ENCODE measurements around the gene BCL2L12. TPM values are rescaled to one million over a fixed set of nuclear protein-coding genes. Genes with fewer than 3 reads are reported as not detected.

Gene BCL2L12
- total RNA-seq, 1 experiment from 2014 or later: 14.8 TPM

DNA sequence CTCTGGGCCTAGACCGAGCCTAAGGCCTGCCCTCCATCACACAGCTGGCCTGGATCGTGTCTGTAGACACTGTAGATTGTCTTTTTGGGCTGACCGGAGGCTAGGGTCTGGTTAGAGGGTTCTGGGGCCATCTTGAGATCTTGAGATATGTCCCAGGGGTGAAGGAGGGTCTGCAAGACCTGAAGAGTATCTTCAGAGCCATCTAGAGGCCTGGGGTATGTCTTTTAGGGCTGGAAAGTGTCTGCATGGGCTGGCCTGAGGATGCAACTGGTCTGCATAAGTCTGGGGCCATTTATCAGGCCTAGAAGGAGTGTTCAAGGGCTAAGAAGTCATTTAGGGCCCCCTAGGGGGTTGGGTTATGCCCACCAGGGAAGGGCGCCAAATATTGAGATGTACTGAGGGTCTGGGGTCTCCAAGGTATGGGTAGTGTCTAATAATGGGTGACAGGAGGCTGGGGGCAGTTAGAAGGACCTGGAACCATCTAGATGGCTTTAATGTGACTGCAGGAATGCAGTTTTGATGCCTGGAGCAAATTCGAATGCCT, 23.2 kb upstream of the BCL2L12 start:
- DNase-seq (ENCODE audit: low spot score): no peak

DNA sequence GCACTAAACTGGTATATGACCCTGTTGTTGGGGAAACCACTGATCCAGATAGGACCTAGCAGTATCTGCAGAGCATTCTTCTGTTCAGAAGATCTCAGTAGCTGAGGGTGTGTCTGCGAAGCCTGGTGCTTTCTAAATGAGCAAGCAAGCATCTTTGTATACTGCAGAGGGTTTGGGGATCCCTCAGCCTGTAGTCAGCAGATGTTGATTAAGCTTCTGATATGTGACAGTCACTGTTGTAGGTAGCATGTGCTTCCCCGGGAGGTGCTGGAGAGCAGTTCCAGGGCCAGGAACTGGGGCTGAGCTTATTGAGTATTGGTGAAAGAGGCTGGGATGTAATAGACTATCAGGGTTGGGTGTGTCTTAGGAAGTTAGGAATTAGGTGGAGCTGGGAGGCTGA, 22.3 kb upstream of the BCL2L12 start:
- DNase-seq (ENCODE audit: low spot score): no peak

DNA sequence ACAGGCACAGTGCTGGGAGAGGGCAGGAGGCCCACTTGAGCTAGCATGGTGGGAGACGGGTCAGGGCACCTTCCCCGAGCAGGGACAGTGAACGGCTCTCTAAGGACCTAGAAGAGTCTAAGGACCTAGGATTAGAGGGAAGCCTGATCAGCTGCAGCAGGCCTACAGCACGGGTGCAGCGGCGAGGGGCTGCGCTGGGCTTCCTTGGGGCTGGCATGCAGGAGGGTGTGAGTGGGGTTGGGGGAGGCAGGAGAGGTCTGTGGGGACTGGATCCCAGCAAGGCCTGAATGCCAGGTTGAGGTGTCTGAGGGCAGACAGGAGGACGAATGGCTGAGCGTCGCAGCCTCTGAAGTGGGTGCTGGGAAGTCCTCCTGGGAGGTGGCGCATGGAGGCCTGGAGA, 20.1 kb upstream of the BCL2L12 start:
- DNase-seq (ENCODE audit: low spot score): no peak

DNA sequence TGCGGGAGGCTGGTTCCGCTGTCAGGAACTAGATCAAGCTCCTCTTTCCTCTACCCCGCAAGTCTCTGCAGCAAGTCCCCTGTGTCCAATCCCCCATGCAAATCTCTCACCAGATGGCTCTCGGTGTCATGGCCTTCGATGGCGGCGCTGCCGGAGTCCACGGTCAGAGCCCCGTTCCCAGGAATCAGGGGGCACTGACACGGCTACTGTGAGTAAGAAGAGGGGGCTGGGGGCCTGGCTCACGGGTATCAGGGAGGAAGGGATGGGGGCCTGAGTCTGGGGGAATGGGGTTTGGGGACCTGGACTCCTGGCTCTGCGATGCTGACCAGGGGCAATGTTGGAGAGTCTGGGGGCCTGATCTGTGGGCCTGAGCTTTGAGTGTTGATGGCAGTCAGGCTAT, 19.7 kb upstream of the BCL2L12 start:
- DNase-seq (ENCODE audit: low spot score): no peak

DNA sequence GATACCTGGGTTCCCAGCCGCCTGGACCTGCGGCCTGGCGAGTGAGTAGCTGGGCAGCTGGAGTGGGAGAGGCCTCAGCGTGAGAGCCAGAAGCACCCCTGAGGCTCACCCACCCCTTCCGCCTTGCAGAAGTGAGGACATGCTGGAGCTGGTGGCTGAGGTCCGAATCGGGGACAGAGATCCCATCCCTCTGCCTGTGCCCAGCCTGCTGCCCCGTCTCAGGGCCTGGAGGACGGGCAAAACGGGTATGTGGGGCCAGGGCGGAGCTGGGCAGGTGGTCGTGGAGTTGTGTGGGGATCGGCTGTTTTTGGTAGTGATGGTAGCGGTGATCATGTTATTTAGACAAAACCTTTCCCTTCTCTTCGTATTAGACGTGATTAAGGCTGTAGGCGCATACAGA, 19.1 kb upstream of the BCL2L12 start:
- no peak for DNase-seq (ENCODE audit: low spot score)

DNA sequence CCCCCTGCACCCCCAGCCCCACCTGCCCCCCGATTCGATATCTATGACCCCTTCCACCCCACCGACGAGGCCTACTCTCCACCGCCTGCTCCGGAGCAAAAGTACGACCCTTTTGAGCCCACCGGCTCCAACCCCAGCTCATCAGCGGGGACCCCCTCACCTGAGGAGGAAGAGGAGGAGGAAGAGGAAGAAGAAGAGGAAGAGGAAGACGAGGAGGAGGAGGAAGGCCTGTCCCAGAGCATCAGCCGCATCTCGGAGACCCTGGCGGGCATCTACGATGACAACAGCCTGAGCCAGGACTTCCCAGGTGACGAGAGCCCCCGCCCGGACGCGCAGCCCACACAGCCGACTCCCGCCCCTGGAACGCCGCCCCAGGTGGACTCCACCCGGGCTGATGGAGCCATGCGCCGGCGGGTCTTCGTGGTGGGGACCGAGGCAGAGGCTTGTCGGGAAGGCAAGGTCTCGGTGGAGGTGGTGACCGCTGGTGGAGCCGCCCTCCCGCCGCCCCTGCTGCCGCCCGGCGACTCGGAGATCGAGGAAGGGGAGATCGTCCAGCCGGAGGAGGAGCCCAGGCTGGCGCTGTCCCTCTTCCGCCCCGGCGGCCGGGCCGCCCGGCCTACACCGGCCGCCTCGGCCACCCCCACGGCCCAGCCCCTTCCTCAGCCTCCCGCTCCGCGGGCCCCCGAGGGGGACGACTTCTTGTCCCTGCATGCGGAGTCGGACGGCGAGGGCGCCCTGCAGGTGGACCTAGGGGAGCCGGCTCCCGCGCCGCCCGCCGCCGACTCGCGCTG, 14.5 kb upstream of the BCL2L12 start:
- no peak for DNase-seq (ENCODE audit: low spot score)

DNA sequence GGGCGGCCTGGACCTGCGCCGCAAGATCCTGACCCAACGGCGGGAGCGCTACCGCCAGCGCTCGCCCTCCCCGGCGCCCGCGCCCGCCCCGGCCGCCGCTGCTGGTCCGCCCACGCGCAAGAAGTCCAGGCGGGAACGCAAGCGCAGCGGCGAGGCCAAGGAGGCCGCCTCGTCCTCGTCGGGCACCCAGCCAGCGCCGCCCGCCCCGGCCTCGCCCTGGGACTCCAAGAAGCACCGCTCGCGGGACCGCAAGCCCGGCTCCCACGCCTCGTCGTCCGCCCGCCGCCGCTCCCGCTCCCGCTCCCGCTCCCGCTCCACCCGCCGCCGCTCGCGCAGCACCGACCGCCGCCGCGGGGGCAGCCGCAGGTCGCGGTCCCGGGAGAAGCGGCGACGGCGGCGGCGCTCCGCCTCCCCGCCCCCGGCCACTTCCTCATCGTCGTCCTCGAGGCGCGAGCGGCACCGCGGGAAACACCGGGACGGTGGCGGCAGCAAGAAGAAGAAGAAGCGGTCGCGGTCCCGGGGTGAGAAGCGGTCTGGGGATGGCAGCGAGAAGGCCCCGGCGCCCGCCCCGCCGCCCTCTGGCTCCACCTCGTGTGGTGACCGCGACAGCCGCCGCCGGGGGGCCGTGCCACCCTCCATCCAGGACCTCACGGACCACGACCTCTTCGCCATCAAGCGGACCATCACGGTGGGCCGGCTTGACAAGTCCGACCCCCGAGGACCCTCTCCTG, 13.7 kb upstream of the BCL2L12 start:
- no peak for DNase-seq (ENCODE audit: low spot score)

DNA sequence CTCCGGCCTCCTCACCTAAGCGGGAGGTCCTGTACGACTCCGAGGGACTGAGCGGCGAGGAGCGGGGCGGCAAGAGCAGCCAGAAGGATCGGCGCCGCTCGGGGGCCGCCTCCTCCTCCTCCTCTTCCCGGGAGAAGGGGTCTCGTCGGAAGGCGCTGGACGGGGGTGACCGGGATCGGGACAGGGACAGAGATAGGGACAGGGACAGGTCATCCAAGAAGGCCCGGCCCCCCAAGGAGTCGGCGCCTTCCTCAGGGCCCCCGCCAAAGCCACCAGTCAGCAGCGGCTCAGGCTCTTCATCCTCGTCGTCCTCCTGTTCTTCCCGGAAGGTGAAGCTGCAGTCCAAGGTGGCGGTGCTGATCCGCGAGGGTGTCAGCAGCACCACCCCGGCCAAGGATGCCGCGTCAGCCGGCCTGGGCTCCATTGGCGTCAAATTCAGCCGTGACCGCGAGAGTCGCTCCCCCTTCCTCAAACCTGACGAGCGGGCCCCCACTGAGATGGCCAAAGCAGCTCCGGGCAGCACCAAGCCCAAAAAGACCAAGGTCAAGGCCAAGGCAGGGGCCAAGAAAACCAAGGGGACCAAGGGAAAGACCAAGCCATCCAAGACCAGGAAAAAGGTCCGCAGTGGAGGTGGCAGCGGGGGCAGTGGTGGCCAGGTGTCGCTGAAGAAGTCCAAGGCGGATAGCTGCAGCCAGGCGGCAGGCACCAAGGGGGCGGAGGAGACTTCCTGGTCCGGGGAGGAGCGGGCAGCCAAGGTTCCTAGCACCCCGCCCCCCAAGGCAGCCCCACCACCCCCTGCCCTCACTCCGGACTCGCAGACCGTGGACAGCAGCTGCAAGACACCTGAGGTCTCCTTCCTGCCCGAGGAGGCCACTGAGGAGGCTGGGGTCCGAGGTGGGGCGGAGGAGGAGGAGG, 12.9 kb upstream of the BCL2L12 start:
- no peak for DNase-seq (ENCODE audit: low spot score)

DNA sequence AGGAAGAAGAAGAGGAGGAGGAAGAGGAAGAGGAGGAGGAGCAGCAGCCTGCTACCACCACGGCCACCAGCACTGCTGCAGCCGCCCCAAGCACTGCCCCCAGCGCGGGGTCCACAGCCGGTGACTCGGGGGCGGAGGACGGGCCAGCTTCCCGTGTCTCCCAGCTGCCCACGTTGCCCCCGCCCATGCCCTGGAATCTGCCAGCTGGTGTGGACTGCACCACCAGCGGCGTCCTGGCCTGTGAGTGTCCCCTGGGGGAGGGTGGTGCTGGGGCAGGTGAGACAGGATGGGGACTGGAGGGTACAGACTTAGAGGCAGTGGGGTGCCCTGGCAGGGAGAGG, 12.3 kb upstream of the BCL2L12 start:
- no peak for DNase-seq (ENCODE audit: low spot score)

DNA sequence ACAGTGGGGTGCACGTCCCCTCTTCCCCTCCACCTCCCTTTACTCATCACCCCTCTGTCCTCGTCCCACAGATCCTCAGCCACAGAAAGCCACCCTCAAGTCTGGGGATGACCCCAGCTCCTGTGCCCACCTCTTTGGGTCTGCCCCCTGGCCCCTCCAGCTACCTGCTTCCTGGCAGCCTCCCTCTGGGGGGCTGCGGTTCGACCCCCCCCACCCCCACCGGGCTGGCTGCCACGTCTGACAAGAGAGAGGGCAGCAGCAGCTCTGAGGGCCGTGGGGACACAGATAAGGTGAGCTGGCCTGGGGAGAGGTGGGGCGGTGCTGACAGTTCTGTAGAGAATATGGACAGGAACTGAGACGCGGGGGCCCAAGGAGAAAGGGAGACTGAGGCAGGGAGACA, 11.2 kb upstream of the BCL2L12 start:
- no peak for DNase-seq (ENCODE audit: low spot score)

DNA sequence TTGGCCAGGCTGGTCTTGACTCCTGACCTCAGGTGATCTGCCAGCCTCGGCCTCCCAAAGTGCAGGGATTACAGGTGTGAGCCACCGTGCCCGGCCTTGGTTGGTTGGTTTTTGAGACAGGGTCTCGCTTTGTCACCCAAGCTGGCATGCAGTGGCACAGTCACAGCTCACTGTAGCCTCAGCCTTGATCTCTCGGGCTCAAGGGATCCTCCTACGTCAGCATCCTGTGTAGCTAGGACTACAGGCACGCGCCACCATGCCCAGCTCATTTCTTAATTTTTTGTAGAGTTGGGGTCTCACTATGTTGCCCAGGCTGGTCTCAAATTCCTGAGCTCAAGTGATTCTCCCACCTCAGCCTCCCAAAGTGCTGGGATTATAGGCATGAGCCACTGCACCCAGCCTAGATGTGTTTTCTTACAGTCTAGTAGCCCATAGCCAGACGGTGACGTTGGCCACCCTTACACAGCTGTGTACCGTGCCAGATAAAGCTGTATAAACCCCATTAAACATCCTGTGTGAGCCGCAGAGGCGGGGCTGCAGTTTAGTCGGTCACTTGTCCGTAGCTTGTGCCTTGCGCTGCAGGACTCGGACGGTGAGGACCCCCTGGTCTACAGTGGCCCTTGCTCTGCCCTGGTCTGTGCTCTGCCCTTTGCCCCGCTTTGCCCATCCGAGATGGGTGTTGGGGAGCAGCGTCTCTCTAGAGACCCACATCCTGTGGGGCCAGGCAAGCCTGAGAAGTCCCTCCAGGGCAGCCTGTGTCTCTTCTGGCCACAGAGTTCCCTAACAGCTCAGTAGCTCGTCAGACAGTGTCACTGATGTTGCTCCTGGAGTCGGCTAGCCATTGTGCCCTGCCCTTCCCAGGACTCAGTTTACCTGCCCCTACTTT, 9.9 kb upstream of the BCL2L12 start:
- DNase-seq (ENCODE audit: low spot score): no peak

DNA sequence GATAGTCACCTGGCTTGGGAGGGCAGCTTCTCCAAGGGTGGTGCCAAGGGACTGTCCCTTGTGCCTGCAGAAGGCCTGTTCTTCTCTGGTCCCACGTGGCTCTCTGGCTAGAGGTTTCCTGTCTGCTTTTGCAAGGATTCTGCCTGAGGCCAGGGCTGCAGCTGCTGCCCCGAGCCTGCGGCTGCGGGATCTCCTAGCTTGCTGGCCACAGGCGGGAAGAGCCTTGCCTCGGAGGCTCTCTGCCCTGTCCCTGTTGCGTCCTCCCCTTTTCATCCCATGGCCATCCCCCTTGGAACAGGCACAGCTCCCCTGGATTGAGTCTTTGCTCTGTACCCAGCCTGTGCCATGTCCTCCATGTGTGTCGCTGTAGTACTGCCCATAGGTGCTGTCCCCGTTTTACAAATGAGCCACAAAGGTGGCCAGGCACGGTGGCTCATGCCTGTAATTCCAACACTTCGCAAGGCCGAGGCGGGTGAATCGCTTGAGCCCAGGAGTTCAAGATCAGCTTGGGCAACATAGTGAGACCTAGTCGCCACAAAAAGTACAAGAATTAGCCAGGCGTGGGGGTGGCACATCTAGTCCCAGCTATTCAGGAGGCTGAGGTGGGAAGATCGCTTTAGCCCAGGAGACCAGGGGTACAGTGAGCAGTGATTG, 9.2 kb upstream of the BCL2L12 start:
- no peak for DNase-seq (ENCODE audit: low spot score)

DNA sequence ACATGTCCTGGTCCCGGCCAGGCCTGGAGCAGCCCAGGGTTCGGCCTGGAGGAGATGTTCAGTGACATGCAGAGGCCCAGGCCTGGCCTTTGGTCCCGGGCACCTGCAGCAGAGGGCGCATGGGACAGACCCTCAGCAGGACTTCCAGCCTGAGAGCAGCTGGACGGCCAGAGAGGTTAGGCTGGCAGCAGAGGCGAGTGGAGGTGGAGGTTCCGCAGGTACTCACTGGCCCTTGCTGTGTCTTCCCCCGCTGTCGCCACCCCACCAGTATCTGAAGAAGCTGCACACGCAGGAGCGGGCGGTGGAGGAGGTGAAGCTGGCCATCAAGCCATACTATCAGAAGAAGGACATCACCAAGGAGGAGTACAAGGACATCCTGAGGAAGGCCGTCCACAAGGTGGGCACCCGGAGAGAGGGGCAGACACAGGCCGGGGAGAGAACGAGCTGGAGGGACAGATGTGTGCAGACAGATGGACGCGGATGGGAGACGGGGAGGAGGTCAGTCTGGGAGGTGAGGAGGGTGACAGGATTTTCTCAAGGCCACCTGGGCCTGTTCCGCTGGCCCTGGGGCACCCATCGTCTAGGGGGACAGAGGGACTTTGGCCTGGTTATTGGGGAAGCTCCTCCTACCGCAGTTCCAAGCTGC, 8.1 kb upstream of the BCL2L12 start:
- DNase-seq (ENCODE audit: low spot score): no peak

DNA sequence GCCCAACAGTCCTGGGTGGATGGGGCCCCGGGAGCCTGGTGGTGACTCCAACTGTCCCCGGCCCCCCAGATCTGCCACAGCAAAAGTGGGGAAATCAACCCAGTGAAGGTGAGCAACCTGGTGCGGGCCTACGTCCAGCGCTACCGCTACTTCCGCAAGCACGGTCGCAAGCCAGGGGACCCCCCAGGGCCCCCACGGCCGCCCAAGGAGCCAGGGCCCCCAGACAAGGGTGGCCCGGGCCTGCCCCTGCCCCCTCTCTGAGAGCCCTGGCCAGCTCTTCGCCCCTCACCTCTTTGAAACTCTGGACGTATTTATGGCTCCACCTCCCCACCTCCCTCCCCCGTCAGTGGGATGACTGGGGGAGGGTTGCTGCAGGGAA, 7.6 kb upstream of the BCL2L12 start:
- DNase-seq (ENCODE audit: low spot score): no peak

DNA sequence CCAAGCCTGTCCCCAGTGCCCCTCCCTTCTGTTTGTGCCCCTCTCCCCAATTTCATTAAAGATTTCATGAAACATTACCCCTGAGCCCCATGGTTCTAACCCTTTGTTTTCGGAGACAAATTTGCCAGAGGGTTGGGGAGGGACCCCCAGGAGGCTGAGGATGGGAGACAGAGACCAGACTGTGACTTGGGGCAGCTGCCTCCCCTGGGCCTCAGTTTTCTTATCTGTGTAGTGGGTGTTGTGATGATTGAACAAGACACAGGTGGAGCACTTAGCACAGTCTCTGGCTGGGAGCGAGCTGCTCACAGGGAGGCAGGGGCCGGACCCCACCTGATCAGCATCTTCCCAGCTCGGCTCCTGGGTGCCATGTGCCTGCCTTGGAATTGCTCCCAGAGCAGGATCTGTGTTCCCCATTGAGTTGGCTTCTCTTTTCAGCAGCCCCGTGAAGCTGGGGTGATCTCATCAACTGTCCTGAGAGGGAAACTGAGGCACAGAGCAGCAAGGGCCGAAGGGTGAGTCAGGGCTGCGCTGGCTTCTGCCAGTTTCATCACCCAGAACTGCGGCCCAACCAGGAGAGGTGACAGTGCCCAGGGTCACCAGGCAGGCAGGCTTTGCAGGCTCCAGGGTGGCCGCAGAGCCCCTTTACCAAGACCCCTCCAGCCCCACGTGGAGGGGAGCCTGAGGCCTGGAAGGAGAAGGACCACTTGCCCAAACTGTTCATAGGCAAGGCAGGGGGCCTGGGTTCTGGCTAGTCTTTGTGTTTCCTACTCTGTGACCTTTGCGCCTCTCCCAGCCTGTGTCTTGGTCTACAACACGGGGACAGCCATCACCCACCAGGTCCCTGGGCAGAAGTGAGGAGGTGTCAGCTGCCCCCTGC, 6.9 kb upstream of the BCL2L12 start:
- DNase-seq (ENCODE audit: low spot score): no peak

DNA sequence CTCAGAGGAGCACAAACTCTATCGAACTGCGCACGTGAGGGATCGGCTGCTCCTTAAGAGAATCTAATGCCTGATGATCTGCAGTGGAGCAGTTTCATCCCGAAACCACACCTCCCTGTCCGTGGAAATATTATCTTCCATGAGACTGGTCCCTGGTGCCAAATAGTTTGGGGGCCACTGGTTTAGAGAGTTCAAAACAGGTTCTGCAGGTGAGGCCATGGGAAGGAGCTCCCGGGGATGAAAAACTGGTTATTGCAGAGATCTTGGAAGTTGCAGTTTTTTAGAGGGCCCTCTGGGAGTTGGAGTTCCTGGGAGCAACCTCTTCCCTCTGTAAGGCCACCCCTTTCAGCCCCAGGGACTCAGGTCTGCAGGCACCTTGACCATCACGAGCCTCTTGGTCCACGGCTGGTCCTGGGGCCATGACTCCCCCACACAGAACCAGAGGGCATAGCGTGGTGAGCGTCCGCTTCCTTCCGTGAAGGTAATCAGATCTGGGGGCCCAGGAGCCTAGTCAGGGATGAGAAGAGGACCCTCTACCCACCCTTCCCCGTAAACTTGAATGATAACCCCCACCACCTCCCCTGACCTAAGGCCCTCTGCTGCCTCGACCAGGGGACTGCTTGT, 5.3 kb upstream of the BCL2L12 start:
- DNase-seq (ENCODE audit: low spot score): no peak

DNA sequence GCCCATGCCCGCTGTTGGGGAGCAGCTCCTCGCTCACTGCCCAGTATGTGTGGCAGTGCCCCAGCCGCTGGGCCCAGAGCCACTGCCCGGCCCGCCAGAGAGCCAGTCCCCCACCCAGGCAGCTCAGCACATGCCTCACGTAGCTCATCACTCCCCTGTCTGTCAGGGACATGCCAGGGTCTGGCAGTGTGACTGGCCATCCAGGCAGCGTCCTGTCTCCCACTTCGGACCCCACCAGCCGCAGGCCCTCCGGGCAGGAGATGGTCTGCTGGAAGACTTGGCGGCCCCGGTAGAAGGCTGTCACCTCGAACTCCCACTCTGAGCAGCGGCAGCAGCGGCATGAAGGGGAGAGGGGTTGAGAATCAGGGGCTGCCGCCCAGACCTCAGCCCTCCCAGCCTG, 3.7 kb upstream of the BCL2L12 start:
- no peak for DNase-seq (ENCODE audit: low spot score)

DNA sequence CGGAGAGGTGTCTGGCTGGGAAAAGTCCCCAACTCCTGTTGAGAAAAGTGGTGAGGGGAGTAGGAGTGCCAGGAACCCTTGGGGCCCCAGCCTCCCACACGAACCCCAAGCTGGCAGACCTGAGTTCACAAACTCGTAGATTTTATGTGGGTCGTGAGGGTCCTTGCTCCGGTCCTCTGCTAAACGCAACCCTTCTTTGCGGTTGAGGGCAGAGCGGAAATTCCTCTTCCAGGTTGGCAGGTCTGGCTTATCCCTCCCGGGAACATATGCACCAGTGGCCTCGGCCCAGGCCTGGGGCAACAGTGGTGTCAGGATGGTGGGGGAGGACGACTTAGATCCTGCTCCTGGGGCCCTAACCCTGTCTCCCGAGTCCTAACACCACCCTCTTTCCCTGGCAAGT, 2.5 kb upstream of the BCL2L12 start:
- no peak for DNase-seq (ENCODE audit: low spot score)

Measured in H4 (cell line).